ENCODE data around the gene ATP13A3.

ATP13A3 gene

GRCh38 chr3:194395212-194395611 lies 91.6 kb downstream of the ATP13A3 start:
- no peak for DNase-seq (ENCODE audit: low read depth, low spot score)

DNA sequence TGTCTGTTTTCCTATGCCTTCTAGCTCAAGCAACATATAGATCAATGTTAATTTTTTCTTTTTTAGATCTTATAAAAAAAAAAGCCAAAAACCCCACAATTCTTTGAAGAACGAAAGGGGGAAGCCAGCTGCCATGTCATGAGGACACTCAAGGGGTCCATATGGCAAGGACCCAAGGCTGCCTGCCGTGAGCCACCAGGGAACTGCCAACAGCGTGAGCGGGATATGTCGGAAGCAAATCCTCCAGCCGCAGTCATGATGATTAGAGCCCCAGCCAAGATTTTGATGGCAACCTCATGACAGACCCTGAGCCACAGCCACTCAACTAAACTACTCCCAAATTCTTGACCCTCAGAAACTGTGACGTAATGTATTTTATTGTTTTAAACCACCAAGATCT lies 94.2 kb downstream of the ATP13A3 start:
- no peak for DNase-seq (ENCODE audit: low read depth, low spot score)

- DNase-seq (ENCODE audit: low read depth, low spot score), result no peak
These were observed 96.0 kb downstream of the ATP13A3 start for GRCh38 chr3:194390835-194391234.

DNA sequence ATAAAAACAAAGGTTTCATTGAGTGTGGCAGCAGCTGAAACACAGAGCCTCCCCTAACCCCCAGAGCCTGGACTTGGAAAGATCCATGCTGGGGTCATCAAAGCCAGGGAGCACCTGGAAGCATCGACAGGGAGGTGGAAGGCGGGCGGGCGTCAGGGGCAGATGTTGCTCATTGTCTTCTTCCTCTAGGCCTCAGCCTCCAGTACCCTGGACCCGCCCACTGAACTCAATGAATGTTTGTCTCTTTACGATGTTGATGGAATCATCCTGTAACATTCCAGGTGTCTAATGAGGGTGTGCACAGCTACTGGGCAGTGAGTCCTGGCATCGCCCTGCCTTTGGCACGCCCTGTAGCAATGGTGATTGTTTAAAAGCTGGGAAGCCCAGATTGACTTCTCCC lies 97.5 kb downstream of the ATP13A3 start:
- DNase-seq (ENCODE audit: low read depth, low spot score), result no peak

DNA sequence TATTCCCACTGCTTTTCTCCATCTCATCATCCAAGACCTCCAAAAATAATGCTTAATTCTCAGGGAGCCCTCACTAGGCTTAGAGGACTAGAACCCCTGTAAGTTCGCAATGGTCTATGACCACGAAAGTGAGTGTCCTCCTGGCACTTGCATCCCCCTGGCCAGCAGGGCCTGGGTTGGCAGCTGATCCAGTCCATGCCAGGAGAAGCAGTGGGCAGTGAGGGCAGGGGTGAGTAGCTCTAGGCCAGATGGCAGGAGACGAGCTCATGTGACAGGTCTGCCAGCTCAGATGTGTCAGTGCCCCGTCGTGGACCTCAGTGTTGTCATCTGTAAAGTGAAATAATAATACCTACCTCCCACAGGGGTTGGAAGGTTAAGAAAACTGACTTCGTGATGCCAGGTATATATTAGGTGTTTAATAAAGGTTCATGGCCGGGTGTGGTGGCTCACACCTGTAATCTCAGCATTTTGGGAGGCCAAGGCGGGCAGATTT lies 98.8 kb downstream of the ATP13A3 start:
- DNase-seq (ENCODE audit: low read depth, low spot score), result no peak

DNA sequence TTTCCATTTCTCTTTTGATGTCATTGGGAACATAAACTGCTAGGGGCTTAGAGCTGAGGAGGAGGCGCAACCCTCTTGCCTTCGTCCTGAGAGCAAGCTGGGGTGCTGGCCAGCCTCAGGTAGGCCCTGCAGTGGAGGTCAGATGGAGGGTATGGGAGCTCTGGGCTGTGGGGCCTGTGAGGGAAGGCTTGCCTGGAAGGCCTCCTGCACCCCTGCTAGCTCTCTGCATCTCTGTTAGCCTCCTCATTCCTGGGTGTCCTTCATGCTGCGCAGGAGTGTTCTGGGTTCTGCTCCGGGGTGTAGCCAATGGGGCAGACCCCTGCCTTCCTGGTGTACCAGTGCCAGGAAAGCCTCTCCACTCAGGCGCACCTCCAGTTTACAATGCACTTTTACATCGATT lies 99.5 kb downstream of the ATP13A3 start:
- DNase-seq (ENCODE audit: low read depth, low spot score), result no peak

- DNase-seq (ENCODE audit: low read depth, low spot score), result no peak
These were observed 100.2 kb downstream of the ATP13A3 start for GRCh38 chr3:194386648-194387047.

DNA sequence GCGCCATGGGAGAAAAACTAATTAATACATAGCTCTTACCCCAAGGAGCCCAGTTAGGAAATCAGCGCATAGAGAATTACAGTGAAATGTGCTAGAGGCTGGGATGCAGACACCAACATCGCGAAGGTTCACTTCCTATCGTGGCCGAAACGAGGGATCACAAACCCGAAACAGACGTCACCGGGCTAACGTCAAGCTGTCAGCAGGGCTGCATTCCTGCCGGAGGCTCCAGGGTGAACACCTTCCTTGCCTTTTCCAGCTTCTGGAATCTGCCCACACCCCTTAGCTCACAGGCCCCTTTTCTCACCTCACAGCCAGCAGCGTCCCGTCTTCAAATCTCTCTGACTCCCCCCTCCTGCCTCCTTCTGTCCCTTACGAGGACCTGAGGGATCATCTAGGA lies 100.7 kb downstream of the ATP13A3 start:
- no peak for DNase-seq (ENCODE audit: low read depth, low spot score)

DNA sequence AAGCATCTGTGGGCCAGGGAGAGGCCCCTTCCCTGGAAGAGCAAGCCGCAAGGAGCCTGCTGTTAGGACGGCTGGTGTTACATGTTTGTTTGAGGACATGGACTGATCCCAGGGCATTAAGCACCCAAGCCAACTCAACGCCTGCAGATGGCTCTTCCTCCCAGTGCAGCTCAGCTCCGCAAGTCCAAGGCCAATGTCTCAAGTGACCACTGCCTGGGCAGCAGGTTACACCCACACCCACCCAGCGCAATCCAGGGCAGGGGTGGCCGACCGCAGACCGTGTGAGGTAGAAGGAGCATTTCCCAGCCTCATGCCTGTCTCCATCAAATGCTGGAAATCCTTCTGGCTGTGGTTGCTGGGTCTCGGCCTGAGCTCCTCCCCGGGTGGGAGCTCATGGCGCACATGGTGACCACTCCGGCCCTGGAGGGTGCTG lies 102.2 kb downstream of the ATP13A3 start:
- no peak for DNase-seq (ENCODE audit: low read depth, low spot score)

GRCh38 chr3:194384156-194384555 lies 102.6 kb downstream of the ATP13A3 start:
- no peak for DNase-seq (ENCODE audit: low read depth, low spot score)

DNA sequence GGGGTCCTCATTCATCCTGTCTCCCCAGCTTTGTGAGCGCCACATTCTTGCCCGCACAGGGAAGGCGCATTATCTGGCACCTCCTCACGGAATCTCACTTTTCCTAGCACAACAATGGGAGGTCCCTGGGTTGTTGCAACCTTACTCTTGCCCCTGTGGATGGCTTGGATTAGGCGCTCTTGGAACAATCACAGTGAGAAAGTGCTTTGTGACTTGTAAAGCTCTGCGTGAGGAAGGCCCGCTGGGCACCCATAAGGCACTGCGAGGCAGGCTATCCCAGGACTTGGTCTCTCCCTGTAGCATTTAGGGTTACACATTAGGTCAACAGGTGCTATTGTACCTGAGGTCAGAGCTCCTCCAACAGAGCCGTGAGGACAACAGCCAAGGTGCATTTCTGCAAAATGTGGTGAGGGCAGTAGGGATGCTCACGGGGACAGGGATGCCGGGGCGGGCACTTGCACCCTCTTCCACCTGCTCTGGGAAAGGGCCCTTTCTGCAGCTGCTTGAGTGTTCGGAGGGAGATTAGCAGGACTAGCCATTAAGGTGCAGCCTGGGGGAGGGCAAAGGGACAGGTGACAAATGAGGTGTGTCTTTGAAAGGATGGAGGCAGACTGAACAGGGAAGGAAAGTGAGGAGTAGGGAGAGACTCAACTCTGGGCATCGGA lies 103.4 kb downstream of the ATP13A3 start:
- DNase-seq (ENCODE audit: low read depth, low spot score), result no peak

- DNase-seq (ENCODE audit: low read depth, low spot score), result no peak
These were observed 103.9 kb downstream of the ATP13A3 start for GRCh38 chr3:194382892-194383223.

DNA sequence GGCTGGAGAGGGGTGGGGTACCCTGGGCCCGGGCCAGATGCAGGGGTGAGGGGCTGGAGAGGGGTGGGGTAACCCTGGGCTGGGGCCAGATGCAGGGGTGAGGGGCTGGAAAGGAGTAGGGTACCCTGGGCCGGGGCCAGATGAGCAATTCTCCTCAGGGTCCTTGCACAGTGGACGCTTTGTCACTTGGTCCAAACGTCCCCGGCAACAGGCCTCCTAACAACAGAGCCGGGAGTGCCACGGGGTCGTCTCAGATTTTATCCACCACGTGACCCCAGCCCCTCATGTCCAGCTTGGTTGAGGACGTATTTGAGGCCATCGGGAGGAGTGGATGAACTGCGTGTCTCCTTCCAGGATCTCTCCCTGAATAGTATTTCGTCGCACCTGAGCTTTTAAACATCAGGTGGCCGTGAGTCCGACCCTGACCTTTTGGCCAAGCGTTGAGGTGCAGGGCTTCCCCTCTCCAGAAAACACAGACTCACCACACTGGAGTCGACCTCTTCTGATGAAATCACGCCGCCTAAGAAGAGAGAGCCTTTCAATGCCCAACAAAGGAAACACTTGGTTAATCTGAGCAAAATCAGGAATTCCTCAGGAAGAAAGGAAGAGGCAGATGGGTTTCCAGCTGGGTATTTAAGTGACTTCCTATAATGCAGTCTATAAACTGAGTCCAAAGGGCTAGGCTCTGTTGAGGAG lies 104.5 kb downstream of the ATP13A3 start:
- DNase-seq (ENCODE audit: low read depth, low spot score), result no peak

- DNase-seq (ENCODE audit: low read depth, low spot score), result no peak
These were observed 105.3 kb downstream of the ATP13A3 start for GRCh38 chr3:194381460-194381875.

DNA sequence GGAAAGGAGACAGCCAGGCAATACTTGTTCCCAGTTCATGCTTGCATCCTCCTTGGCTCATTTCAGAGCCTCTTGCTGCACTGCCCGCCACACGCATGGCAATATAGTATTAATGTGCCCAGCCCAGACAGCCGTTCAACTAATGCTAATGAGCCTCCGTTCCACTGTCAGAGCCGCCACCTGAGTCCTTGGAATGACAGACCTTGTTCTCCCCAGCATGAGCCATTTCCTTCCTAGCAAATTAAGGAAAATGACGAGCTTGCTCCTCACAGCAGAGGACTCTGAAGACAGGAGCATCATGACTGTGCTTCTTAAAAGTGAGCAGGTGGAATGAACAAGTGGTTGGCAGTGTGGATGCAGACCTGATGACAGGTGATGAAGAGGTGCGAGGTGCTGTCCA lies 106.5 kb downstream of the ATP13A3 start:
- DNase-seq (ENCODE audit: low read depth, low spot score), result no peak

- no peak for DNase-seq (ENCODE audit: low read depth, low spot score)
These were observed 107.2 kb downstream of the ATP13A3 start for GRCh38 chr3:194379651-194380050.

DNA sequence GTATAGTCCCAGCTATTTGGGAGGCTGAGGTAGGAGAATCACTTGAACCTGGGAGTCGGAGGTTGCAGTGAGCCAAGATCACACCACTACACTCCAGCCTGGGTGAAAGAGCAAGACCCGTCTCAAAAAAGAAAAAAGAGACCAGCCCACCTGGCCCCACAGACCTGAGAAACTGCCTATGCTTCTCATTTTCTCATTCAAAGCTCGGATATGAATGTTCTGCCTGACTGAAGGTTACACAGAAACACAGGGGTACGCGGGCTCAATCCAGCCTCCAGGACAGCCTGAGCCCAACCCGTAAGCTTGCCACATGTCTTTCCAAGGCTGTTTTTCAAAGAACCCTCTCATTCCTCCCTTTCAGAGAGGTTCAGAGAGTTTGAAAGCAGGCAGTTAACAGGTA lies 107.6 kb downstream of the ATP13A3 start:
- DNase-seq (ENCODE audit: low read depth, low spot score), result no peak

DNA sequence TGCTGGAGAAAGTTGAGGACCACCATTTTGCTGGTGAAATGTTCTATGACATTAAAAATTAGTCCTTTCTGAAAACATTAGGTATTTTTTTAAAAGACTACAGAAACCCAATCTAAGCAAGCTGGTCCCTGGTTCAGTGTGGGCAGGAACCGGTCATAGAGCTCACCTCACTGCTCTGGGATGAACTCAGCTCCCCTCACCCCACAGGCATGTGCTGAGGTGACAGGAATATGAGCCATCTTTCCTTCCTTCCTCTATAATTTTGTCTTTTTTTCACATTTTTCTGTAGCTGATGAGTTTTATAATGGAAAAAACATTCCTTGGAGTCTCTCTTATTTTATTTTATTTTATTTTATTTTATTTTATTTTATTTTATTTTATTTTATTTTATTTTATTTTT lies 109.1 kb downstream of the ATP13A3 start:
- DNase-seq (ENCODE audit: low read depth, low spot score), result no peak

DNA sequence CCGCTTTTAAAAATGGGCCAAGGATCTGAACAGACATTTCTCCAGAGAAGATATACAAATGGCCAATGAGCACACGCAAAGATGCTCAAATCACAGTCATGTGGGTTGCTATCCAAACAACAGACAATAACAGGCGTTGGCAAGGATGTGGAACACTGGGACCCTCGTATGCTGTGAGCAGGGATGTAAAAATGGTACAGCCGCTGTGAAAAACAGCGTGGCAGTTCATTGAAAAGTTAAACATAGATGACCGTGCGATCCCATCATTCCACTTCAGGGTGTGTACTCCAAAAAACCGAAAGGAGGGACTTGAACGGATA lies 110.6 kb downstream of the ATP13A3 start:
- DNase-seq (ENCODE audit: low read depth, low spot score), result no peak

GRCh38 chr3:194375473-194376240 lies 111.1 kb downstream of the ATP13A3 start:
- no peak for DNase-seq (ENCODE audit: low read depth, low spot score)

- DNase-seq (ENCODE audit: low read depth, low spot score), result no peak
These were observed 111.9 kb downstream of the ATP13A3 start for GRCh38 chr3:194374935-194375334.

GRCh38 chr3:194373899-194374298 lies 112.9 kb downstream of the ATP13A3 start:
- DNase-seq (ENCODE audit: low read depth, low spot score), result no peak

- no peak for DNase-seq (ENCODE audit: low read depth, low spot score)
These were observed 113.8 kb downstream of the ATP13A3 start for GRCh38 chr3:194373028-194373427.

Measured in activated naive CD8-positive, alpha-beta T cell treated with anti-CD3 and anti-CD28 coated beads, Interleukin-2, amount 50 U/mL, for 16 hours (primary cell).